B cell (primary cell): ENCODE data around the gene PARD3B. TPM values are rescaled to one million over a fixed set of nuclear protein-coding genes. Genes with fewer than 3 reads are reported as not detected.
"Not testable (repeated sequence)": the region's sequence is repeated elsewhere in the genome, so short reads cannot be mapped to it uniquely, and the experiment has no call there.

ENCODE experiments used
- ATAC-seq: fragments of 200-7000 bp; cut with Tn5 transposase; one replicate; pipeline ENCODE4 v1.10.0; 2021; ENCODE audit warnings: low read depth, mild to moderate bottlenecking, moderate number of reproducible peaks, moderate library complexity
- CTCF ChIA-PET: fragments of 350-600 bp; sonication (Branson Sonifier 250); formaldehyde crosslinking; loops from one replicate; lab custom pipeline; 2021; ENCODE audit warnings: antibody characterized with exemption, inconsistent platforms; lab: Charles Lee
- POLR2A ChIA-PET: fragments of 350-600 bp; sonication (Branson Sonifier 250); formaldehyde crosslinking; loops from one replicate; lab custom pipeline; 2021; ENCODE audit warnings: antibody characterized with exemption; lab: Charles Lee
- DNase-seq: peaks from one replicate; pipeline ENCODE4 v3.0.0; 2013
- H2AFZ ChIP-seq: 2 replicates; pipeline ENCODE4 v1.6.1; 2012; ENCODE audit warnings: mild to moderate bottlenecking, low read depth, low read length; ENCODE audit not compliant: insufficient read depth, poor library complexity, severe bottlenecking
- H3K27ac ChIP-seq, 2 donors: 1 replicate in 1 of 2; 2 replicates in 1 of 2; pipeline ENCODE4 v1.5.1; 2012 to 2013; ENCODE audit warnings: low read length in 2 of 2, mild to moderate bottlenecking in 2 of 2, moderate library complexity in 1 of 2
- H3K27me3 ChIP-seq, 4 experiments: fragments of 200-600 bp in 1 of 4; sonication (generic) in 1 of 4; replicated peaks in 1 of 4; 1 replicate in 2 of 4; 2 replicates in 2 of 4; pipeline versions ENCODE4 v1.6.1 to v1.7.0; 2013 to 2016; ENCODE audit warnings: low read length in 3 of 4, mild to moderate bottlenecking in 2 of 4, mixed read lengths in 1 of 4, moderate library complexity in 1 of 4; ENCODE audit not compliant: insufficient read depth in 4 of 4, control insufficient read depth in 3 of 4; ENCODE audit errors: control extremely low read depth in 1 of 4
- H3K36me3 ChIP-seq, 2 experiments: replicated peaks in 1 of 2; 1 replicate in 1 of 2; 2 replicates in 1 of 2; pipeline versions ENCODE4 v1.6.1 to v1.7.1; 2013; ENCODE audit warnings: low read length in 1 of 2; ENCODE audit not compliant: insufficient read depth in 2 of 2, control insufficient read depth in 1 of 2; ENCODE audit errors: control extremely low read depth in 1 of 2, extremely low read depth in 1 of 2
- H3K4me1 ChIP-seq, 2 donors: fragments of 200-600 bp in 1 of 2; sonication (generic) in 1 of 2; 1 replicate in 1 of 2; 2 replicates in 1 of 2; pipeline versions ENCODE4 v1.5.1 to v1.6.1; 2013 to 2017; ENCODE audit warnings: low read length in 2 of 2; ENCODE audit not compliant: control insufficient read depth in 2 of 2, insufficient read depth in 2 of 2
- H3K4me2 ChIP-seq: replicated peaks from 2 replicates; pipeline ENCODE3; 2012; ENCODE audit warnings: mild to moderate bottlenecking, low read depth, low read length; ENCODE audit not compliant: poor library complexity, severe bottlenecking
- H3K4me3 ChIP-seq, 5 experiments: fragments of 200-600 bp in 1 of 5; sonication (generic) in 1 of 5; 1 replicate in 3 of 5; 2 replicates in 2 of 5; pipeline versions ENCODE4 v1.5.1 to v1.7.0; 2011 to 2016; ENCODE audit warnings: low read length in 4 of 5, mild to moderate bottlenecking in 4 of 5, low read depth in 2 of 5, control low read depth in 1 of 5, moderate library complexity in 1 of 5; ENCODE audit not compliant: insufficient read depth in 1 of 5; ENCODE audit errors: control extremely low read depth in 1 of 5, extremely low read depth in 1 of 5
- H3K79me2 ChIP-seq: fragments of 200-600 bp; sonication (generic); one replicate; pipeline ENCODE4 v1.6.0; 2016; ENCODE audit warnings: low read length; ENCODE audit not compliant: control insufficient read depth, insufficient read depth
- H3K9ac ChIP-seq: fragments of 200-600 bp; sonication (generic); 2 replicates; pipeline ENCODE4 v1.6.1; 2017; ENCODE audit warnings: mild to moderate bottlenecking, low read length, moderate library complexity
- H3K9me3 ChIP-seq, 3 donors: one replicate each; pipeline versions ENCODE4 v1.6.1 to v1.7.1; 2013; ENCODE audit warnings: low read length in 2 of 3; ENCODE audit not compliant: control insufficient read depth in 2 of 3, insufficient read depth in 1 of 3; ENCODE audit errors: control extremely low read depth in 1 of 3
- H4K20me1 ChIP-seq: 2 replicates; pipeline ENCODE4 v1.6.0; 2012; ENCODE audit warnings: mild to moderate bottlenecking, low read length; ENCODE audit not compliant: insufficient read depth, control insufficient read depth, poor library complexity, severe bottlenecking
- H3K27ac Mint-ChIP-seq: one replicate; pipeline ENCODE4 v1.8.0; 2021; ENCODE audit warnings: mixed read lengths
- H3K27me3 Mint-ChIP-seq: one replicate; pipeline ENCODE4 v1.8.0; 2021; ENCODE audit warnings: mixed read lengths
- H3K4me1 Mint-ChIP-seq: one replicate; pipeline ENCODE4 v1.8.0; 2021; ENCODE audit warnings: mixed read lengths
- H3K4me3 Mint-ChIP-seq: one replicate; pipeline ENCODE4 v1.8.0; 2021; ENCODE audit warnings: mixed read lengths
- H3K9me3 Mint-ChIP-seq: one replicate; pipeline ENCODE4 v1.8.0; 2022; ENCODE audit warnings: mixed read lengths; ENCODE audit not compliant: insufficient read depth
- CTCF ChIP-seq: fragments of 200-600 bp; IDR thresholded peaks from one replicate; pipeline ENCODE4 v1.8.0; 2022; ENCODE audit warnings: antibody characterized with exemption, mild to moderate bottlenecking
- EZH2 ChIP-seq: IDR thresholded peaks from 2 replicates; pipeline ENCODE4 v1.6.1; 2012; ENCODE audit warnings: borderline replicate concordance, low read depth, mild to moderate bottlenecking, moderate library complexity, low read length; ENCODE audit not compliant: insufficient read depth, poor library complexity, severe bottlenecking
- WGBS: methylation state at CpG from one replicate; pipeline ENCODE4 v1.1.5; 2013; ENCODE audit warnings: missing lambda C conversion rate; ENCODE audit not compliant: insufficient coverage; 5-methylcytosine and 5-hydroxymethylcytosine counted together
- intact Hi-C: fragments of 100-400 bp; cut with micrococcal nuclease; formaldehyde crosslinking; loops from one replicate; pipeline ENCODE4 v1.10.0; 2022
- polyA plus RNA-seq: library from polyadenylated mRNA; depleted of rRNA; stranded (reverse); fragments of >200 nt; gene quantifications from 2 replicates; pipeline ENCODE4 v1.2.3, GENCODE V29; 2012
- total RNA-seq, 2 donors: library from RNA; stranded (reverse); fragments of 120-200 nt in 1 of 2; gene quantifications; 1 replicate in 1 of 2; 2 replicates in 1 of 2; pipeline versions ENCODE4 v1.2.3 to v1.2.4, GENCODE V29; 2013 to 2022

Gene PARD3B
- total and polyA plus RNA-seq, 2 donors (not counting 1 experiment from before 2014, with no cell fraction given), result not detected

DNA sequence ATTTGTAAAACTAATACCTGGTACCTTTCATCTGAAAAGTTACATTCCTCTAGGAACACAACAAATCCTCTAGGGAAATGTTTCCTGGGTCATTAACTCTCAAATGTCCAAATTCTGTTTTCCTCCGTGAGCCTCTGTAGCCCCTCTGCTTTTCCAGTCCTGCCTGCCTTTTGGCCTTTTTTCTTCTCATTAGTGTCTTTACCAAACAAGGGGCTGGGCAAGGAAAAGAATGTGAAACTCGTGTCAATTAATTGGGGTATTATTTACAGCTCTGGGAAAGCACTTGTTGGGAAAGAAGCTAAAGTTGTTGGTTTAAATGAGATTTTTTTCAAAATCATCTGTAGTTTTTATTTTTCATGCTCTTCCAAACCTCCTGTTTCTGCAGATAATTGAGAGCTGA is 938.9 kb downstream of the PARD3B start:
- Histone ChIP-seq H2AFZ (no peak overlapping the region), H3K27ac (no peak overlapping the region), H3K79me2 (no peaks in the 10 kb centered on the region), H3K36me3 (no peaks in the 10 kb centered on the region), H3K9ac (no peak overlapping the region), H3K4me3 (no peak overlapping the region), H3K4me2 (no peak overlapping the region), H3K9me3 (no peaks in the 10 kb centered on the region), H3K4me1 (no peaks in the 10 kb centered on the region), H4K20me1 (no peaks in the 10 kb centered on the region), H3K27me3 (peaks cover 0 to 6% (median 1%) of the 10 kb centered on the region in 4 experiments)
- Mint-ChIP-seq H3K27me3 (peaks cover 8% of the 10 kb centered on the region), H3K27ac (no peak overlapping the region), H3K4me1 (no peaks in the 10 kb centered on the region), H3K4me3 (no peak overlapping the region), H3K9me3 (no peaks in the 10 kb centered on the region)
- CTCF ChIA-PET, result no interaction called here
- 100% methylated on average over 1 of the region's 2 CpGs for WGBS
- intact Hi-C loops, result no loop called here
- POLR2A ChIA-PET, result no interaction called here
- TF ChIP-seq CTCF (no peak), EZH2 (no peak)
- DNase-seq, result no peak
- ATAC-seq, result no peak

- Mint-ChIP-seq H3K4me3 (no peak overlapping the region), H3K27ac (no peak overlapping the region), H3K27me3 (peaks cover 4% of the 10 kb centered on the region), H3K4me1 (no peaks in the 10 kb centered on the region), H3K9me3 (no peaks in the 10 kb centered on the region)
- Histone ChIP-seq H3K79me2 (no peaks in the 10 kb centered on the region), H3K9me3 (no peaks in the 10 kb centered on the region), H4K20me1 (no peaks in the 10 kb centered on the region), H3K4me1 (no peaks in the 10 kb centered on the region), H3K4me2 (no peak overlapping the region), H2AFZ (no peak overlapping the region), H3K4me3 (no peak overlapping the region), H3K36me3 (no peaks in the 10 kb centered on the region), H3K9ac (no peak overlapping the region), H3K27me3 (peaks cover 0 to 6% (median 1%) of the 10 kb centered on the region in 4 experiments), H3K27ac (no peak overlapping the region)
- ChIA-PET POLR2A (no interaction called here), CTCF (no interaction called here)
- 100% methylated on average over 1 of the region's 4 CpGs for WGBS
- intact Hi-C loops, result no loop called here
- no peak for TF ChIP-seq CTCF
- TF ChIP-seq EZH2, result no peak
- no peak for ATAC-seq
- no peak for DNase-seq
These were observed 939.5 kb downstream of the PARD3B start for GRCh38 chr2:205484764-205485163.

DNA sequence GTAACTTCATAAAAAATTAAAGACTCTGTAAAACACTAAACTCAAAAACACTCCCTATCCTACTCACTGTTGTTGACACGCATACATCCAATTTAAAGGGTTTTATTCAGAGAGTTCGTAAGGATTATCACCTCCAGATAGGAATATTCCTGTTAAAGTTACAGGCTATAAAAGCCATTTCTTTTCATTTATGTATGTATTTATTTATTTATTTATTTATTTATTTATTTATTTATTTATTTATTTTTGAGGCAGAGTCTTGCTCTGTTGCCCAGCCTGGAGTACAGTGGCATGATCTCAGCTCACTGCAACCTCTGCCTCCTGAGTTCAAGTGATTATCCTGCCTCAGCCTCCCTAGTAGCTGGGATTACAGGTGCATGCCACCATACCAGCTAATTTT is 948.3 kb downstream of the PARD3B start:
- H3K27ac ChIP-seq, H3K9me3 Mint-ChIP-seq, H3K4me1 ChIP-seq, H3K79me2 ChIP-seq, CTCF ChIA-PET, H3K4me2 ChIP-seq, H3K4me1 Mint-ChIP-seq, H3K27me3 ChIP-seq, H3K4me3 Mint-ChIP-seq, POLR2A ChIA-PET, H3K27ac Mint-ChIP-seq, intact Hi-C loops, H3K36me3 ChIP-seq, H3K4me3 ChIP-seq, H3K9ac ChIP-seq, DNase-seq, H3K9me3 ChIP-seq, H2AFZ ChIP-seq, ATAC-seq, H4K20me1 ChIP-seq: not testable (repeated sequence)
- no CpG with 5 or more reads among the region's 2 CpGs for WGBS
- H3K27me3 Mint-ChIP-seq, result peaks cover 10% of the 10 kb centered on the region
